ENCODE data around the gene CFAP57.

The CFAP57 gene

GRCh38 chr1:43302721-43303470 lies 130.8 kb downstream of the CFAP57 start:
- no peak for DNase-seq

GRCh38 chr1:43303471-43304313 lies 131.6 kb downstream of the CFAP57 start:
- no peak for DNase-seq

All from KG1 (cell line).